Osteoblast (primary cell): Measurements from ENCODE around the gene TGFBR2. TPM values are rescaled to one million over a fixed set of nuclear protein-coding genes. Genes with fewer than 3 reads are reported as not detected.

Source experiments
- DNase-seq: peaks from one replicate; pipeline ENCODE4 v3.0.0; 2011; ENCODE audit warnings: low spot score, mixed read lengths; ENCODE audit not compliant: insufficient read length; ENCODE audit errors: missing footprints
- H2AFZ ChIP-seq: 2 replicates; pipeline ENCODE4 v1.6.0; 2011; ENCODE audit warnings: mild to moderate bottlenecking, low read length
- H3K27ac ChIP-seq: 2 replicates; pipeline ENCODE4 v1.5.1; 2011; ENCODE audit warnings: mild to moderate bottlenecking, low read depth, low read length, moderate library complexity
- H3K27me3 ChIP-seq: 2 replicates; pipeline ENCODE4 v1.6.0; 2012; ENCODE audit warnings: mild to moderate bottlenecking, control low read depth, inconsistent platforms, low read length, moderate library complexity; ENCODE audit not compliant: insufficient read depth
- H3K36me3 ChIP-seq: 2 replicates; pipeline ENCODE4 v1.5.1; 2011; ENCODE audit warnings: mild to moderate bottlenecking, low read length, control low read depth, moderate library complexity; ENCODE audit not compliant: insufficient read depth
- H3K4me1 ChIP-seq: 2 replicates; pipeline ENCODE4 v1.5.1; 2011; ENCODE audit warnings: mild to moderate bottlenecking, low read length, control low read depth, moderate library complexity; ENCODE audit not compliant: insufficient read depth
- H3K4me2 ChIP-seq: 2 replicates; pipeline ENCODE4 v1.6.0; 2011; ENCODE audit warnings: mild to moderate bottlenecking, low read length; ENCODE audit not compliant: insufficient read depth
- H3K4me3 ChIP-seq: fragments of 200-600 bp; sonication (generic); 3 replicates; pipeline ENCODE4 v1.5.1; 2012; ENCODE audit warnings: mild to moderate bottlenecking, low read length, inconsistent platforms; ENCODE audit not compliant: insufficient read depth
- H3K79me2 ChIP-seq: 2 replicates; pipeline ENCODE4 v1.6.0; 2012; ENCODE audit warnings: mild to moderate bottlenecking, low read length, control low read depth, inconsistent platforms; ENCODE audit not compliant: insufficient read depth
- H3K9me3 ChIP-seq: 2 replicates; pipeline ENCODE4 v1.5.1; 2011; ENCODE audit warnings: low read depth, low read length, control low read depth
- H4K20me1 ChIP-seq: 2 replicates; pipeline ENCODE4 v1.6.0; 2012; ENCODE audit warnings: mild to moderate bottlenecking, low read length, control low read depth; ENCODE audit not compliant: insufficient read depth
- total RNA-seq: library from RNA; depleted of rRNA; stranded (reverse); fragments of >200 nt; gene quantifications from 2 replicates; pipeline ENCODE4 v1.2.3, GENCODE V29; 2012
- TF ChIP-seq, protein P1 (sequence below): IDR thresholded peaks from 2 replicates; pipeline ENCODE4 v1.5.1; 2011; ENCODE audit warnings: mild to moderate bottlenecking, low read depth, low read length, moderate library complexity; ENCODE audit errors: extremely low read depth

The TGFBR2 gene
- total RNA-seq, 1 donor: 118 TPM

GRCh38 chr3:30641416-30642251, 35.2 kb downstream of the TGFBR2 start:
- Histone ChIP-seq H3K4me3 (no peak overlapping the region), H3K36me3 (peaks cover 23% of the 10 kb centered on the region), H3K79me2 (peaks cover 92% of the 10 kb centered on the region), H4K20me1 (peaks cover 8% of the 10 kb centered on the region), H3K4me2 (no peak overlapping the region), H3K27me3 (no peaks in the 10 kb centered on the region), H3K9me3 (no peaks in the 10 kb centered on the region), H3K27ac (no peak overlapping the region), H3K4me1 (peaks cover 18% of the 10 kb centered on the region), H2AFZ (no peak overlapping the region)
- TF ChIP-seq, protein P1, sequence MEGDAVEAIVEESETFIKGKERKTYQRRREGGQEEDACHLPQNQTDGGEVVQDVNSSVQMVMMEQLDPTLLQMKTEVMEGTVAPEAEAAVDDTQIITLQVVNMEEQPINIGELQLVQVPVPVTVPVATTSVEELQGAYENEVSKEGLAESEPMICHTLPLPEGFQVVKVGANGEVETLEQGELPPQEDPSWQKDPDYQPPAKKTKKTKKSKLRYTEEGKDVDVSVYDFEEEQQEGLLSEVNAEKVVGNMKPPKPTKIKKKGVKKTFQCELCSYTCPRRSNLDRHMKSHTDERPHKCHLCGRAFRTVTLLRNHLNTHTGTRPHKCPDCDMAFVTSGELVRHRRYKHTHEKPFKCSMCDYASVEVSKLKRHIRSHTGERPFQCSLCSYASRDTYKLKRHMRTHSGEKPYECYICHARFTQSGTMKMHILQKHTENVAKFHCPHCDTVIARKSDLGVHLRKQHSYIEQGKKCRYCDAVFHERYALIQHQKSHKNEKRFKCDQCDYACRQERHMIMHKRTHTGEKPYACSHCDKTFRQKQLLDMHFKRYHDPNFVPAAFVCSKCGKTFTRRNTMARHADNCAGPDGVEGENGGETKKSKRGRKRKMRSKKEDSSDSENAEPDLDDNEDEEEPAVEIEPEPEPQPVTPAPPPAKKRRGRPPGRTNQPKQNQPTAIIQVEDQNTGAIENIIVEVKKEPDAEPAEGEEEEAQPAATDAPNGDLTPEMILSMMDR: no peak
- no peak for DNase-seq

DNA sequence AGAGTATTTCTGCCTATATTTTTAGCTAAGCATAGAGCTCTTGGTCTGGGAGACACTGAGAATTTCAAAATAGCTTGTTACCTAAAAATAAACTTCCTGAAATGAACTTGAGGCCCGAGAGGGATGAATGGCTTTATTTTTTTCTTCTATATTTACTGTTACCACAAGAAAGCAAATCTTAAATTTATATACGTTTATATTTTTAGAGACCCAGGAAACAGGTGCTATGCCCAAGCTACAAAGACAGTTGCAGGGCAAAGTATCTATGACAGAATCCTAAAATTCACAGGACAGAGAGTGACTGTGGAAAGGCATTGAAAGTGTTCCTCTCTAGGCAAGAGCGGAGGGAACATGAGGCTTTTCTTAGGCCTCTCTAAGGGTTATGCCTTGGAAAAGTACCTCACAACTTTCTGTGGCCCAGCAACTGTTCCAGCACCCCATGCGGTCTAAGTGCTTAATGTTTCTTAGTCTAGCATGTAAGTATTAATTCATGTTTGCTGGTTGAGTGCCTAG, 36.5 kb downstream of the TGFBR2 start:
- TF ChIP-seq, protein P1: no peak
- no peak overlapping the region for H3K4me2 ChIP-seq
- no peak for DNase-seq
- no peaks in the 10 kb centered on the region for H3K9me3 ChIP-seq
- H2AFZ ChIP-seq: no peak overlapping the region
- H4K20me1 ChIP-seq: peaks cover 8% of the 10 kb centered on the region
- H3K27me3 ChIP-seq: no peaks in the 10 kb centered on the region
- H3K4me1 ChIP-seq: peaks cover 18% of the 10 kb centered on the region
- H3K36me3 ChIP-seq: peaks cover 32% of the 10 kb centered on the region
- no peak overlapping the region for H3K27ac ChIP-seq
- H3K79me2 ChIP-seq: peaks cover 85% of the 10 kb centered on the region
- no peak overlapping the region for H3K4me3 ChIP-seq

DNA sequence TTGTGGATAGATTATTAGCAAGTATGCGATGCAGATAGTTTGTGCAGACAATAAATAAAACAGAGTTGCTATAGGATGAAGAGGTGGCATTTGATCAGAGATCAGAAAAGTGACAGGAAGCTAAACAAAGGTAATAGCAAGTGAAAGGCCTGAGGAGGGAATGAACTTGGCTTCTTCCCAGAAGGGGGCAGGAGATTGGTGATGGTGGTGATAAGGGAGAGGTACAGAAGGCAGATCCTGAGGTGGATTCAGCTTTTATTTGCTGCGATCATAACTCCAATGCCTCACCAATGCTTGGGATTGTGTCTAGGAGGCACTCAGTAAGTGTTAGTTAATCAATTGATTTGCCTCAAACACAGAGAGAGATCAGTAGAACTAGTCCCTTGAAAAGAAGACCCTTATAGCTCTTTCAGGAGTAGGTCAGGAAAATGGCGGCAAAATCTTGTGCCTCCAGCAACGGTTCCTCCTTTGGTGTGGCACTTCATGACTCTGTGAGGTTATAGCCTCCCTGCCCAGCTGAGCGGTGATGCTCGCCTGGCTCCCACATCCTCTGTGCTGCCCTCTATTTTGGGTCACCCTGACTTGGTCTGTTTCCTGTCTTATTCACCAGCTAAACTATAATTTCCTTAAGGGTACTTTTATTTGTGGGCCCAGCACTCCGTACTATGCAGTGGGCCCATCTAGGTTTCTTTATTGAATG, 37.5 kb downstream of the TGFBR2 start:
- peak overlapping the region; percentile 54 for H3K27ac ChIP-seq

More for the DNA sequence above, 37.5 kb downstream of the TGFBR2 start:
- TF ChIP-seq, protein P1: no peak
- Histone ChIP-seq H3K4me2 (no peak overlapping the region), H3K79me2 (peaks cover 82% of the 10 kb centered on the region), H3K9me3 (no peaks in the 10 kb centered on the region), H2AFZ (no peak overlapping the region), H3K4me1 (peaks cover 20% of the 10 kb centered on the region), H3K36me3 (peaks cover 42% of the 10 kb centered on the region), H3K27me3 (no peaks in the 10 kb centered on the region), H3K4me3 (no peak overlapping the region), H4K20me1 (peaks cover 8% of the 10 kb centered on the region)
- DNase-seq: no peak
